Prostate gland (tissue), 2 donors: Measurements from ENCODE around the gene SYDE2.

Experiments
- CTCF ChIP-seq, 4 experiments: fragments of 200-600 bp in 2 of 4; fragments of 450-650 bp in 2 of 4; sonication (generic) in 2 of 4; IDR thresholded peaks; 1 replicate in 3 of 4; 2 replicates in 1 of 4; pipeline ENCODE4 v1.5.1; 2016 to 2019; ENCODE audit warnings: antibody characterized with exemption in 4 of 4, mild to moderate bottlenecking in 2 of 4, moderate library complexity in 2 of 4
- POLR2A ChIP-seq: fragments of 450-650 bp; IDR thresholded peaks from one replicate; pipeline ENCODE4 v1.6.1; 2016; ENCODE audit warnings: antibody characterized with exemption, mild to moderate bottlenecking
- POLR2AphosphoS5 ChIP-seq: sonication (generic); formaldehyde crosslinking; IDR thresholded peaks from one replicate; pipeline ENCODE4 v1.6.1; 2017; ENCODE audit warnings: antibody characterized with exemption

DNA sequence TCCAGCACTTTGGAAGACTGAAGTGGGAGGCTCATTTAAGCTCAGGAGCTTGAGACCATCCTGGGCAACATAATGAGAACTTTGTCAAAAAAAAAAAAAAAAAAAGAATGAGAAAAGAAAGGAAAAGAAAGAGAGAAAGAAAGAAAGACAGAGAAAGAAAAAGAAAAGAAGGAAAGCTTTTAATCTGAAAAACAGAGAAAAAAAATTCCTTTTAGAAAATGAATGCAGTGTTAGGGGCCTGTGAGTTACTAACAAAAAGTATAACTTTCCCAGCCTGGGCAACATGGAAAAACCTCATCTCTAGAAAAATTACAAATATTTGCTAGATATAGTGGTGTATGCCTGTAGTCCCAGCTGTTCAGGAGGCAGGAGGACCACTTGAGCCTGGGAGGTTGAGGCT lies 15.9 kb upstream of the SYDE2 start:
- no peak for TF ChIP-seq CTCF (IDR thresholded peaks at IDR 0.05)
- no peak for TF ChIP-seq POLR2AphosphoS5
- no peak for TF ChIP-seq POLR2A
